ENCODE data around the gene PLA2G15.
"Not testable (repeated sequence)": the region's sequence is repeated elsewhere in the genome, so short reads cannot be mapped to it uniquely, and the experiment has no call there.

Gene PLA2G15

DNA sequence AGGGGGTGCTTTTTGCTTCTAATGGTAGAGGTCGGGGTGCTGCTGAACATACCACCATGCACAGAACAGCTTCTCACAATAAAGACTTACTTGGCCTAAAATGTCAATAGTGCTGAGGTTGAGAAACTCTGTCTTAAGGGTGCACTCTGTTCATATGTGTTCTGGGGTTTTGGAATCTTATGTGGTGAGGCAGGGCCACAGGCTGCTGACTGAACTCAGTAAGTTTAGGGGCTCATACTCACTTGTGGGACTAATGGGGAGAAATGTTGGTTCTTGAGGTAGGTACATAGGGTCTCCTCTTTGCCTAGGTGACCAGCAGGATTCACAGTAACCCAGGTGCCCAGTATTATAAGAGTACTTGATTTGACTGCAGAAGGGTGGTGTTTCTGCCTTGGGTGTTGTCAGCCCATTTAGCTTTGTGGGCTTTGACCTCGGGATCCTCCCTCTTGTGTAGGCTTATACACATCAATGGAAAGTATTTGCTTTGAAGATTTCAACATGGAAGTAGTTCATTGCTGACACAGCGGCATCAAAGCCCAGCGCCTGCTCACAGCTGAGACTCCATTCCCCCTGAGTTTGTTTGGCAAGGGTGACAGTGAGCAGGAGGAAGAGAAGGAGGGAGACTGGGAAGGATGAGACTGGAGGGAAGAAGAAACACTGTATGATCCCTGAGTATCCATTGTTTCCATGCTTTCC is 36.3 kb downstream of the PLA2G15 start:
- DNase-seq, result no peak

DNA sequence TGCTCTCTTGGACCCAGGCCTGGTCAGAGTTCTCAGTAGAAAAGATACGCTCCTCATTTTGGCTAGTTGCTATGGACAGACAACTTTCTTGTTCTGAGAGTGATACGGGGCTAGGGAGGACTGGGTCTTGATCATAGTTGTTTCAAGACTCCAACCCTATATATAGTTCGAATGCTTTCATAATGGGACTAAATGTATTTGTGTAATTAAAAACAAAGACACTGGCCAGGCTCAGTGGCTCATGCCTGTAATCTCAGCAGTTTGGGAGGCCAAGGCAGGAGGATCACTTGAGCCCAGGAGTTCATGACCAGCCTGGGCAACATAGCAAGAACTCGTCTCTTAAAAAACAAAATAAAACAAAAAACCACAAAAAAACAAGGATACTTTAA is 36.9 kb downstream of the PLA2G15 start:
- no peak for DNase-seq

DNA sequence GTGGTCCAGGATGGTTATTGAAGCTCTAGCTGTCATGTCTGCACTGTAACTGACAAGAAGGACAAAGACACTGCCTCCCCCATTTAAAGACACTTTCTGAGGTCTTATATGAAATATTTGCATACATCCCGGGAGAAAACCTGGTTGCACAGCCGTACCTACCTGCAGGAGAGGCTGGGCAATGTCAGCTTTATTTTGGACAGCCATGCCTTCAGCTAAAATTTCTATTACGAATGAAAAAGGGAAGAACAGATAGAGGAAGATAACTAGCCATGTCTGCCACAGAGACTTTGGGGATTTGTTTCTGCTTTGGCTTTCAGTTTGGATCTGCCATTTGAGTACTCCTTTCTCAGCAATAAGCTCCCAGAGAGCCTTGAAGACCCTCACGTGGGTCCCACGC is 38.2 kb downstream of the PLA2G15 start:
- DNase-seq, result no peak

DNA sequence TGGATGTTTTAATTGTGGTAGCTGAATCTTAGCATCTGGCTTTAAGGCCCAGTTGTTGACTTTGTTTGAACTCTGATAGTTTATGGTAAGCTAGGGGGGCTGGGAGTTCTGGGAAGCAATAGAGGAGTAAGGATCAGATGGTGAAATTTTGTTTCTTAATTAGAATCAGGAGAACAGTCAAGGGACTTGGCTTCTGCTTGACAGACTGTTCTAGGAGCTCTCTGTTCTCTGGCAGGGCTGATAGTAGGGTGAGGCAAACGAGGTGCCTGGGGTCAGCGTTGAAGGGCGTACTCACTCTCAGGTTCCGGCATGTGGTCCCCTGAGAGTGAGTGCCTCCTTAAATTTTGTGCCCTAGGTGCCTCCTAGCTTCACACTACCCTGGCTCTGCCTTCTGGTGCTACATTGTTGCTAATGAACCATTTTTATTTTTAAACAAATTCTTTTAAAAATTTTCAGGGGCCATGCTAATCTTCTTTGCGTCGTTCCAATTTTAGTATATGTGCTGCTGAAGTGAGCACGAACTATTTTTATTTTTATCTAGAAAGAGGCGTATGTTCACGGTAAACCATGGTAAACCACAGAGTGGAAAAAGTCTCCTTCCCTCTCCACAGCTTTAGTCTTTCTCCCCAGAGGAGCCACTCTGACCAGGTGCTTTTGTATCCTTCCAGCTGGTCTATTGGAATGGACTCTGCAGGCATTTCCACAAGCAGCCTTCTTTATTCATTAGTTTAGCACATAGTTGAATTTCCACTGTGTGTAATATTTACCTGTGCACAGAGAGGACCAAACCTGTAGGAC is 38.8 kb downstream of the PLA2G15 start:
- DNase-seq, result no peak

DNA sequence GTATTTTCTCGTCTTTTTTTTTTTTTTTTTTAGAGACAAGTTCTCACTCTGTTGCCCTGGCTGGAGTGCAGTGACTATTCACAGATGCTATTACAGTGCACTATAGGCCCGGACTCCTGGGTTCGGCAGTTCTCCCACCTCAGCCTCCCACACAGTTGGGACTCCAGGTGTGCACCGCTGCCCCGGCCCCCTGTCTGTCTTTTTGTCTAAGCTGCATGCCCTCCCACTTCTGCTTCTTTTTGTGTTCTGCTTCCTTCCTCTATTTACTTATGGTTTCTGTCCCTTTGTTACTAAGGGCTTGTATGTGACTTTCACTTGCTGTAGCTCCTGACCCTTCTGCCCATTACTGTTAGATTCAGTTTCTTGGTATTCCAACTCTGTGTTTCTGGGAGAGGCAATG is 39.7 kb downstream of the PLA2G15 start:
- no peak for DNase-seq

DNA sequence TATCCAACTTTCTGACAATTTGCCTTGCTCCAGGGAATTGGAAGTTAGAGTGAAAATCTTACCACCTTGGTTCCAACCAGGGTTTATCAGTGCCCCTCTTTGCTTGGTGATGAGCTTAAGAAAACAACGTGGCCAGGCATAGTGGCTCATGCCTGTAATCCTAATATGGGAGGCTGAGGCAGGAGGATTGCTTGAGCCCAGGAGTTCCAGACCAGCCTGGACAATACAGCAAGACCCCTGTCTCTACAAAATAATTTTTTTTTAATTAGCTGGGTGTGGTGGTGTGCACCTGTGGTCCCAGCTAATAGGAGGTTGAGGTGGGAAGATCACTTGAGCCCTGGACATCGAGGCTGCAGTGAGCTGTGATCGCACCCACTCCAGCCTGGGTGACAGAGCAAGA is 40.5 kb downstream of the PLA2G15 start:
- DNase-seq, result no peak

DNA sequence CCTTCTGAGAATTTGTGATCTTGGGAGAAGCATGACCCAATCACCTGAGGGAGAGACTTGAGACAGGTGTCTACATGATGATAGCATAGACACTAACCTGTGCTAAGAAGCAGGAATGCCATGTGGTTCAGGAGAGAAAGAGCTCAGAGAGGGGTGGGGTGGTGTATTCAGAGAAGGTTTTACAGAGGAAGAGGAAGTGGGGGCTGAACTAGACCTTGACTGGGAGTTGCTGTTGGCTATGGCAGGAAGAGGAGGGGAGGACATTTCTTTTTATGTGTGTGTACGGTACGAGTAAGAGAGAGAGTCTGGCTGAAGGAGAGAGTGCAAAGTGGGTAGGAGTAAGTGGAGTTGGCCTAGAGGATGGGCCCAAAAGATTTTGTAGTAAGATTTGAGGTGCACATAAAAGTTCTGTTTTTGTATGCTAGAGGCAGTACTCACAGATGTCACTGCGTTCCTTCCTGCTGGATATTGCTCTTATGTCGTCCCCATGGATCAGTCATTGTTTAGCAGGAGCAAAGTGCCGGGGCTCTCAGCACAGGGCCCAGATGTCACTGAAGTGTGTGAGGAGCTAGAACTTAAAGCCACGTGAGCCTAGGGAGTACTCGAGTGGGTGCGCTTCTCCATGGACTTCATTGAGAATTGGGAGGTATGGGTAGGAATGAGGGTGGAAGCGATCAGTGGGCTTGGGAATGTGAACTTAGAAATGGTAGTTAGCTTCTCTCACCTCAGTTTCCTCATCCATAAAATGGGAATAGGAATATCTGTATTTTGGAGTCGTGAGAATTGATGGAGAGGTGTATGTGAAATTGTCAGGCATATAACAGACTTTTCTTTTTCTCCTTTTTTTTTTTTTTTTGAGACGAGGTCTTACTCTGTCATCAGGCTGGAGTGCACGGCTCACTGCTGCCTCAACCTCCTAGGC is 41.2 kb downstream of the PLA2G15 start:
- no peak for DNase-seq

DNA sequence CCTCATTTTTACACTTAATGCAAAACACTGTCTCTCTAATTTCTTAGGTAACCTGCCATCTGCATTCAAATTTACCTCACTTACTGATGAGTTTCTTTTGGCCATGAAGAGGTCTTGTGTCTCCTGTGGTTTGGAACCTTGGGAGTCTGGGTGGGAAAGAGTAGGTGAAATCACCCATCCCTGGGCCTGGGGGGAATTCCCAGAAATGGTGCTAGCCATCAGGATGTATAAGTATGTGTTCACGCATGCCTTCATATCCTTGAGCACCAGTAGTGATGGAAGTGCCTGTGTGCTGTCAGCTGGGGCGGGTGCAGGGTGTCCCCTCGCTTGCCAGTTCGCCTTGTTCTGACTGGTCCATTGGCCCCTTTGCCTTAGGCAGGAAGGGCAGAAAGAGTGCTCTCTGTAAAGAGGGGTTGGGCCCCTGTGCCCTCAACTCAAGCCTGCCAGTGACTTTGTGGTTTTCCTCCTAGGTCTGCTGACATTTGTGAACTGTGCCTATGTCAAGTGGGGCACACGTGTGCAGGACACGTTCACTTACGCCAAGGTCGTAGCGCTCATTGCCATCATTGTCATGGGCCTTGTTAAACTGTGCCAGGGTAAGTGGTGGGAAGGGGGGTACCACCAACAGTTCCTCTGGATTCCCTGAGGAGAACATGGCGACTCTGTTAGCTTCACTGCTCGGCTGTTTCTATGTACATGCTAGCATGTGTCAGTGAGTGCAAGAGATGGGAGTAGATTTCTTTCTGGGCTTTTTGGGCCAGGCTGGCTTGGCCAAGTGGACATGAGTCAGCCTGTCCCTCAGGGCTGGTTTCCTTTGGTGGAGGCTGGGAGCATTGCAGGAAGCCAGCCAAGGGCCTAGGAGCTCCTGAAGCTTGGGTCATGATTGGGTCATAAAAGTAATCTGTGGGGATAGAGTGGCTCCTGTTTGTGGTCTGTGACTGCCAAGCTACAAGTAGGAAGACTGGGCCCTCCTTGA is 42.4 kb downstream of the PLA2G15 start:
- no peak for DNase-seq

DNA sequence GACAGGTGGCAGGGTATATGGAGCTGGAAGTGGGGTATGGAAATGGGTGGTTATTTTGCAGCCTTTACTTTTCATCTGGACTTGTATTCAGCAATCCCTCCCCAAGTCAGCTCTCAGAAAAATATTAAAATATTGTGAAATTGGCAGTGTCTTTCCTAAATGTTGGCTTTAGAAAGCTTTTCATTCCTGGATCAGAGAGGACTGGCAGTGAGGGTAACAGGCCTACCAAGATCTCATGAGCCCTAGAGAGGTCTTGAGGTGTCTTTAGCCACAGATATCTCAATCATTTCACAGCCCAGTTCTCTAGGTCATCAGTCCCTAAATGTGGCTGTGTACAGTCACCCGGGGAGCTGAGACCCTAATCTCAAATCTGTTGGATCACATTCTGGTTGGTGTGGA is 43.1 kb downstream of the PLA2G15 start:
- DNase-seq, result no peak

DNA sequence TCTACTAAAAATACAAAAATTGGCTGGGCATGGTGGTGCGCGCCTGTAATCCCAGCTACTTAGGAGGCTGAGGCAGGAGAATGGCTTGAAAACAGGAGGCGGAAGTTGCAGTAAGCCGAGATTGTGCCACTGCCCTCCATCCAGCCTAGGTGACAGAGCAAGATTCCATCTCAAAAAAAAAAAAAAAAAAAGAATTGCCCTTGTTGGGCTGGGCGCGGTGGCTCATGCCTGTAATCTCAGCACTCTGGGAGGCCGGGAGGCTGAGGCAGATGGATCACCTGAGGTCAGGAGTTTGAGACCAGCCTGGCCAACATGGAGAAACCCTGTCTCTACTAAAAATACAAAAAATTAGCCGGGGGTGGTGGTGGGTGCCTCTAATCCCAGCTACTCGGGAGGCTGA is 43.6 kb downstream of the PLA2G15 start:
- DNase-seq, result not testable (repeated sequence)

DNA sequence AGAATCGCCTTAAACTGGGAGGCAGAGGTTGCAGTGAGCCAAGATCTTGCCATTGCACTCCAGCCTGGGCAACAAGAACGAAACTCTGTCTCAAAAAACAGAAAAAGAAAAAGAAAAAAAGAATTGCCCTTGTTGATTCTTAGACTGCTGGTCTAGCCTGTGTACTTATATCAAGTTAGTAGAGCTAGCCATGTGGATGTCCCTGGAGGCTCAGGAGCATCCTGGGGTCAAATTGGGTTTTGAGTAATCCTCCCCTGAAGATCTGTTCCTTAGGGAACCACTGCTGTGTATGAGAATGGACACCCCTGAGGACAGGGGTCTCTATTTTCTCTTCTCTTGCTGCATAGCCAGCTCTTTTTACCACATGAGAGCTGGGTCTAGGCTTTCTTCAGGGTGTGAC is 44.0 kb downstream of the PLA2G15 start:
- no peak for DNase-seq

DNA sequence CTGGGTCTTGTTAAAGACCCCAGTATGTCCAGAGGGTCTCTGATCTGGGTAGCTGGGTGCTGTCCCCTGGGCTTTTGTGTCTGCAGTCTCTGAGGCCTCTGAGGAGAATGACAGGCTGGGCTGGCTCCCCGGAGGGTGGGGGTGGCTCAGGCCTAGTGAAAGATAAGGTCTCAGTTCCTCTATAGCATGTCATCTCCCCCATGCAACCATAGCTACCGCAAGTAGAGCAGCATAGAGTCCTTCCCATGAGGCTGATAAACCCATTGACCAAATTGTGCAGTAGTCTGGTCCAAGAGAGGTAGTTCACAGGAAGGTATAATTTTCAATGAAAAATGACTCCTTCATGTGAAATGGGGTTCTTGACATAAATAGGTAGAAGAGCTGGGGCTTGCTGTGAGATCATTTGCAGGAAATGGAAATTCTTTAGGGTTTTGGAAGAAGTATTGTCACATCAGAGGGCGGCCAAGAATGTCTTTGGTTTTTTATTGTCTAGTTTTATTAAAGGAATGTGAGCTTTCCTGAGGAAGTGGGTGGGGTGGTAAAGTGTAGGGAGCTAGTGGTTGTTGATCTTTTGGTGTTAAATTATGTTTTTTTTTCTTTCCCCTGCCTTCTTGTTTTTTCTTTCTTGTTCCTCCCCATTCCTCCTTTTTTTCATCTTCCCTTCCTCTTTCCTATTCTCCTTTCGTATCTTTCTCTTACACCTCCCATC is 44.6 kb downstream of the PLA2G15 start:
- no peak for DNase-seq

DNA sequence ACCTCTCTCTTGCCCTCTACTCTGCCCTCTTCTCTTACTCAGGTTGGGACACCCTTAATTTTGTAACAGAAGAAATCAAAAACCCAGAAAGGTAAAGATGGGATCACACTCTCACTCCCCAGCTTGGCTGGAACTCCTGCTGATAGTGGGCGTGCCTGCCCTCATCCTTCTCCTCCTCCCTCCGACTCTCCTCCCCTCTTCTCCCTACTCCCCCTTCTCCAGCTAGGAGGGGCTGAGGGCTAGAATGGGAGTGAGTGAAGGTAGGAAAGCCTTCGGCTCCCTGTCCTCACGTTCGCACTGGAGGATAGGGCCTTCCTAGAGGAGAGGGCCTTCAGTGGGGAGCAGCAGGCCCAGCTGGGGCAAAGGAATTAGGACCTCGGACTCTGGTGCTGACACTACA is 45.3 kb downstream of the PLA2G15 start:
- DNase-seq, result no peak

DNA sequence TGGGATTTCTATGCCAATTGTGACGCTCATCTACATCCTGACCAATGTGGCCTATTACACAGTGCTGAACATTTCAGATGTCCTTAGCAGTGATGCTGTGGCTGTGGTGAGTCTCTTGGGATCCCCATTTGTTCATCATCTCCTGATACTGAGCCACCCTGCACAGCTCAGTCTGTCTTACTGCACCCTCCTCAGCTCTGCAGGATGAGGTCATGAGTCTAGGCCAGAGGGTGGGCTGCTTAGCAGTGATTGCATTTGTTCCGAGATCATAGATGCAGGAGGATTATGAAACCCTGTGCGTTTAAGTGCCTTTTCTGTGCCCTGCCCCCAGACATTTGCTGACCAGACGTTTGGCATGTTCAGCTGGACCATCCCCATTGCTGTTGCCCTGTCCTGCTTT is 46.1 kb downstream of the PLA2G15 start:
- DNase-seq, result no peak

DNA sequence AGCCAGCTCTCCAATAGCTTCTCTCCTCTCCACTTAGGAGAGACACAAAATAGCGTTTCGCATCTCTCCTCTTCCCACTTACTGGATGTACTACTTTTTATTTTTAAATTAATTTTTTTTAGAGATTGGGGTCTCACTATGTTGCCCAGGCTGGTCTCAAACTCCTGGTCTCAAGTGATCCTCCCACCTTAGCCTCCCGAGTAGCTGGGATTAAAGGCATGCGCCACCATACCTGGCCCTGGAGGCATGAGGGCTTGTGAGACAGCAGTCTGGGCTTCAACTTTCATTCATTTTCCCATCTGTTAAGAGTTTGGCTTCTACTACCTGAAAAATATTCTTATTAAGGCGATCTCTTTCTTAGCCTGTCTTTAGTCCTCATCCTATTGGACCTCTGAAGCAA is 47.3 kb downstream of the PLA2G15 start:
- no peak for DNase-seq

DNA sequence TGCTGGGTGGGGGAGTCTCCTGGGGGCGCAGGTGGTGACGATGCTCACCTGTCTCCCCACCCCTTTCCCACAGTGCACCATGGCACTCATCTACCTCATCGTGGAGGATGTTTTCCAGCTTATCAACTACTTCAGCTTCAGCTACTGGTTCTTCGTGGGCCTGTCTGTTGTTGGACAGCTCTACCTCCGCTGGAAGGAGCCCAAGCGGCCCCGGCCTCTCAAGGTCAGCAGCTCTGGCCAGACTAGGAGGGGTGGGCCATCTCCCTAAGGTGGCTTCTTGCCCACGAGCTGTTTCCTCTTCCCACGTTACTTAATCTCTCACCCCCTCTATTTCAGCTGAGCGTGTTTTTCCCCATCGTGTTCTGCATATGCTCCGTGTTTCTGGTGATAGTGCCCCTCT is 51.1 kb downstream of the PLA2G15 start:
- no peak for DNase-seq

DNA sequence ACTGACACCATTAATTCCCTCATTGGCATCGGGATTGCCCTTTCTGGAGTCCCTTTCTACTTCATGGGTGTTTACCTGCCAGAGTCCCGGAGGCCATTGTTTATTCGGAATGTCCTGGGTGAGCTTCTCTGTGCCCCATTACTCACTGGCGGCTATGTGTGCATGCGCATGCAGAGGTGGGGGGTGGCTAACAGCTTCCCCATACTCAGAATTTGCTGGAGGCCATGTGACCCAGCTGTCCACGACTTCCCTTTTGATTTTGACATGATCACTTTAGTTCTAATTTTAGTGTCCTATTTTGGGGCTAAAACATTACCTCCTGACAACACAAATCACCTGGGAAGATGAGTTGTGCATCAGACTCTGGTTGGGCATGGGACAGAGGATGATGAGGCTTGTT is 51.5 kb downstream of the PLA2G15 start:
- no peak for DNase-seq

DNA sequence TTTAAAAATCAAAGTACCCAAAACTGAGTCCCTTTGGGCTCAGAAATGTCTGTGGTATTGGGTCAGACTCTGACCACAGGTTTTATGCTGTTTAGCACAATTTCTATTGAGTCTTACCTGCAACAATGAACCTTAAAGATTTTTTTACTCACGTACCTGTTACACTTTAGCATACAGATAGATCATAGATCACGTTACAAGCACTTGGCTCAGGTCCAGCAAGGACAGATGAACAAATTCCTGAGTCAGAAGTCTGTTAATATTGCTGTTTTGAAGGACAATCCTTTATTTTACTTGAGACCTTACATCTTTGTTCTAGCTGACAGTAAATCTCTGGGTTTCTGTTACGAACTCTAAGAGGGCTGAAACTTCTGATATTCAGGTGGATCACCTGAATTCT is 52.7 kb downstream of the PLA2G15 start:
- DNase-seq, result no peak

DNA sequence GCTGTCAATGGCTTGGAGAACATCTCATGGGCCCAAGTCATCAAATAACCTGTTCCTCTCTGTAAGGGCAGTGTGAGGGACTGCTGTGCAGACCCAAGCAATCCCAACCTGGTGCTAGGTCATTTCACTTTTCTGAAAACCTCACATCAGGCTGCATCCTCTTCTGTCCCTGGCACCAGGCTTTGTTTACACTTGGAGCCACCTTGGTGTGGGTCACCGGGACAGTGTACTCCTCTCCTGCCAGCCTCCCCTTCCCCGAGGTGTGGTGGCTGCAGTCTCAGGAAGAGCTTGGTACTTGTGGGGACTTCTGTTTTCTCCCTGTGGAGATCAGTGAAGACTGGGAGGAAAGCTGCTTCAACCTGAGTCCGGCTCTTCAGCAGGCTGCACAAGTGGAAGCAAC is 53.1 kb downstream of the PLA2G15 start:
- no peak for DNase-seq

DNA sequence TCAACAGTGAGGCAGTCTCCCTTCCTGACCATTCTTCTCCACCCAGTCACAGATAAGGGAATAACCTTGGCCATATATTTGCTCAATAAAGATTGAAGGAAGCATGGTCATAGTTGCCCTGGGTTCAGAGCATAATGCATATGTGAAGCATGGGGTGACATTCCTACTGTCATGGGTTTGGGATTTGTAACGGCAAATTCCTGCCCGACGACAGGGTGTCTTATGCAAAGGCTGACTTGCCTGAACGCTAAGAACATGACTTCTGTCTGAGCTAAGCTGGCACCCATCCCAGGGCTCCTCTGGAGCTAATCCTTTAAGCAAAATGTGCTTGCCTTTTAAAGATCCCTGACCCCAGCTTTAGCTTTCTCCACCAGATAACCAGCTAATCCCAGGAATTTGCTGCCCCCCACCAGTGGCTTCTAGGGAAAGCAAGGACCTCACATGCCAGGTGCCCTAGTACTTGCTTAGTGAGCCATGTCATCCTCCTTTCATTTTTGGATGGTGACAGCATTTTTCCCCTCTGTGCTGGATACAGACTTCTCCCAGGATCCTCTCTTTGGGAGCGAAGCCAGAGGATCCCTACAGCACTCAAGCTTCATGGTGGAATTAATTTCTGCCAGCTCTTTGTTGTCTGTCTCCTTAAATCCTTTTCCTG is 53.9 kb downstream of the PLA2G15 start:
- peak; percentile 1 for DNase-seq
